ENCODE results near the gene ZBTB17.
"Not testable (repeated sequence)": the region's sequence is repeated elsewhere in the genome, so short reads cannot be mapped to it uniquely, and the experiment has no call there.

Gene ZBTB17

DNA sequence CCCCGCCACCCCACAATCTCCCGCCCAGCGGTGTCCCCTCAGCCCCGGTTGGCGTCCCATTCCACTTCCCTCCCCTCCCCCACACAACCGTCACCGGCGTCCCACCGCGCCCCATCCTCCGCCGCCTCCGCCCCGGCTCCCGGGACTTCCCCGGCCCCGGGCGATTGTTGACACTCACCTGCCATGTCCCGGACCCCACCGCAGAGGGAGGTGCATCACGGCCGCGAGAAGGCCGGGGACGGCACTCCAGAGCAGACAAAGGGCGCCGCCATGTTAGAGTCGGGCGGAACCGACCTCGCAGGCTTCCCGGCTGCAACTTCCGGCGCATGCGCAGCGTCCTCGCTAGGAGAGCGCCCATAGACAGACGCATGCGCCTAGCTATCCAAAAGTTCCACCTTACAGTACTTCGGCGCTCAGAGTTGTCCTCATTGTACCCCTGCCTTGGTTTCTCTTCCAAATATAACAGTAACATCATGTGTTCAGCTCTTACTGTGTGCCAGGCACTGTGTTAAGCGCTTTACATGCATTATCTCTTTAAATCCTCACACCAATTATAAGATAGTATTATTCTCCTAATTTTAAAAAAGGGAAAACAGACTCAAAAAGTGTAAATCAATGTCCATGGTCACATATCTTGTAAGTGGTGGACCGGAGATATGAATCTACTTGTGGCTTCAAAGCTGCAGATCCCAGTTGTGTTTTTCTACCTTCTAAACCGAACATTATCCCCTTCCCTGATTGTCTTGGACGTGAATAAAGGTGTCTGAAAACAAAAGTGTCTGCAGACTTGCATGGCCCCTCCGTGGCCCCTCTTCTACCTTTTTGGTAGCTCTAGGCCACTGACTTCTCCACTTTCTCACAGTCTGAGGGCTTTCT lies at the start of gene ZBTB17:
Gene ZBTB17 (minus strand): TSS at position 297 of the 876 bp plus-strand sequence. CDS start 27,606 bp downstream, outside the sequence.
- DNase-seq: peak; percentile 96

DNA sequence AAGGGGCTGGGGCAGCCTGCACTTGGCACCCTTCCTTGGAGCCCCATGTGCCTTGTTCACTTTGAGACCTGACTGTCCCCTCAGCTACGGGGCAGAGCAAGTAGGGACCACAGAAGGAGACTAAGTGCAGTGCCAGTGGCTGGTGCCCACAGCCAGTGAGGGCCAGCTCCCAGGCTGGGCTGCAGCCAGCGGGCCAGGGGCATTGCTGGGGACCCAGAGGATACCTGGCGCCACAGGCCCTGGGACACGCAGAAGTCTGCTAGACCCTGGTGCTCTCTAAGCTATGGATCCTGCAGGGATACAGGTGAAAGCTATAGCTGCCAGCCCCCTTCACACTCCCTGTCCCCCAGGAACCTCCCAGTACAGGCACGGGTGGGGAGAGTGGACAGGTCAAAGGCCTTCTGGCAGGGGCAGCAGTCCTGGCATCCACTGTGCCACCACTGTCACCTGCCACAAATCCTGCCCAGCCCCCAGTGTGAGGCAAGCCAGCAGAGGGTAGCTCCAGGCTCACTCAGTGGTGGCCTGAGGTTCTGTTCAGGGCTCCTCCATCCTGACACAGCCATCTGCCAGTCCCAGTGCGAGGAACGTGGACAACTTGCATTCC lies 47.3 kb upstream of the ZBTB17 start:
- no peak for DNase-seq

DNA sequence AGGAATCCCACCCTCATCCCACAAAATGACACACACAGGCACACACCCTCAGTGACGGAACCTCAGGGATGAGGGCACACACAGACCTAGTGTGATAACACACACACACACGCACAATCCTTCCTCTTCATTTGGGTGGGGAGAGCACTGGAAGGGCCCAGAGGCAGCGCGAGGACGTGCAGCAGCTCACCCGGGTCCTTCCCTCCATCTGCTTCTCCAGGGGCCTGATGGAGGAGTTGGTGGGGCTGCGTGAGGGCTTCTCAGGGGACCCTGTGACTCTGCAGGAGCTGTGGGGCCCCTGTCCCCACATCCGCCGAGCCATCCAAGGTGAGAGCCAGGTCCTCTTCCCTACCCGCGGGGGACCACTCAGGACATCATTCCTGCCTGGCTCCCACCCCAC lies 46.5 kb upstream of the ZBTB17 start:
- DNase-seq: no peak

DNA sequence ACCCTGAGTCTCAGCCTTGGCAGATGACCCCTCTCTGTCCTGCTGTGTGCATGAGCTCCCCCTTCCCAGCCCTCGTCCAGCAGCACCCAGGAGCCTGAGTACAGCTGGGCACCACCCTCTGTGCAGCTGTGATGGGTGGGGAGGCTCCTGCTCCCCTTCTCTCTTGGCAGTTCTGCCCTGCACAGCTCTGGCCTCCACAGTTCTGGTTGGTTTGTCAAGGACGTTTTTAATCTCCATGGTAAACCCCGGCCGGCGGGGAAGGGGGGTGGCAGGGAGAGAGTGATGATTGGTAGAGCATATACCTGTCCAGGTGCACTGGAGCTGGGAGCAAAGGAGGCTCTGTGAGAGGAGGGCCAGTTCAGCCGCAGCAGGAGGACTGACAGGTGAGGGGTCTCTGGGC lies 45.8 kb upstream of the ZBTB17 start, which contains the start of gene CLCNKA:
Gene CLCNKA (plus strand): TSS at position 356 of the 400 bp plus-strand sequence. CDS start 584 bp downstream, outside the sequence.
- no peak for DNase-seq

DNA sequence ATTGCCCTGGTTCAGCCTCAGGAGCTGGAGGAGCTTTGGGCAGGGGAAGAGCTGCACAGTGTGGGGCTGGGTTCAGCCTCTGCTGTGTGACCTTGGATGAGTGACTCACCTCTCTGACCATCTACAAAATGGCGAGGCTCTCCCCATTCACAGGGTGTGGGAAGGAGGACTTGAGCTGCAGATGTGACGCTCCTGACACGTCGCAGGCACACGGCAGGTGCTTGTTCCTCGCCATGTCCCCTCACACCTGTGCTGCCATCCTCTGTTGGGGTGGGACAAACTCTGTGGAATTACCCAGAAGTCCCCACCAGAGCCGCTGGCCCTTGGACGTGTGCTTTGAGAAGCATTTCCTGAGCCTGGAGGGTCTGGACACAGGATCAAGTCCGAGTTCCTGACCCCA lies 45.0 kb upstream of the ZBTB17 start:
- not testable (repeated sequence) for DNase-seq

DNA sequence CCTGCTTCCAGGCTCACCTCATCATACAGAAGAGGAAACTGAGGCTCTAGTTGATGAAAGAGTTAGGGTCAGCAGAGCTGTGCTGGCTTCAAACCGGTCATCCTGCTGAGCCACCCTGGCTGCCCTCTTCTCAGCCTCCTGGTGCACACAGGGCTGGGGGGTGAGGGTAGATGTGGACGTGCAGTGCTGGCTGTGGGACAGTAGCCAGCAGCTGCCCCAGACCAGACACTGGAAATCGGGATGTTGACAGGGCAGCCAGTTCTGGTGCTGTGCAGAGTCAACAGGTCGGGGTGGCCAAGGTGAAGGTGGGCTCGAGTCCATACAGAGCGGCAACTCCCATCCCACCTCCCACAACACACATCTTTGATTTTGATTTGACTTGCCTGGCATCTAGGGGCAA lies 44.4 kb upstream of the ZBTB17 start:
- no peak for DNase-seq

DNA sequence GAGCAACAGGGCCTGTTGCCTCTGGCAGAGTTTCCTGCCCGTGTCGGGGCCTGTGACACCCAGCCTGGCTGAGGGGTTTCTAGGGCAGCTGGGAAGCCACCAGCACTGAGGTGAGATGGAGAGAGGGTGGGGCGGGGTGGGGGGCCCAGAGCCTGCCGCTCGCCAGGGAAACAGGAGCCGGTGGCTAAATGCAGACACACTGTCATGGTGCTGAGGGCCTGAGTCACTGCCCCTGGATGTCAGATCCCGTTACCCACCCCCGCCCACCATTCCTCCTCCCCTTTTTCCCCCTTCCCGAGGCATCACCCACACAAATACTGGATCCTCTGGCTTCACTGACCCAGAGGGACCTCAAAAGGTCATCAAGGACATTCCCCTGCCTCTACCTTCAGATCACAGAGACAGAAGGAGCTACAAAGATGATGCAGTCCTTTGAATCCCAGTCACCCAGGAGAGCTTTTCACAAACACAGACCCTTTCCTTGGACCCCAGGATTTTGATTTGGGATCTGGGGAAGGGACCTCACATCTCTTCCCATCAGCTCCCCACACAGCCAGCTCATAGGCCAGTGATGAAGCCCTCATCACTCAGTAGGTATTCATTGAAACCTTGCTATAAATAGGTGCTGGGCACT lies 43.9 kb upstream of the ZBTB17 start:
- no peak for DNase-seq

DNA sequence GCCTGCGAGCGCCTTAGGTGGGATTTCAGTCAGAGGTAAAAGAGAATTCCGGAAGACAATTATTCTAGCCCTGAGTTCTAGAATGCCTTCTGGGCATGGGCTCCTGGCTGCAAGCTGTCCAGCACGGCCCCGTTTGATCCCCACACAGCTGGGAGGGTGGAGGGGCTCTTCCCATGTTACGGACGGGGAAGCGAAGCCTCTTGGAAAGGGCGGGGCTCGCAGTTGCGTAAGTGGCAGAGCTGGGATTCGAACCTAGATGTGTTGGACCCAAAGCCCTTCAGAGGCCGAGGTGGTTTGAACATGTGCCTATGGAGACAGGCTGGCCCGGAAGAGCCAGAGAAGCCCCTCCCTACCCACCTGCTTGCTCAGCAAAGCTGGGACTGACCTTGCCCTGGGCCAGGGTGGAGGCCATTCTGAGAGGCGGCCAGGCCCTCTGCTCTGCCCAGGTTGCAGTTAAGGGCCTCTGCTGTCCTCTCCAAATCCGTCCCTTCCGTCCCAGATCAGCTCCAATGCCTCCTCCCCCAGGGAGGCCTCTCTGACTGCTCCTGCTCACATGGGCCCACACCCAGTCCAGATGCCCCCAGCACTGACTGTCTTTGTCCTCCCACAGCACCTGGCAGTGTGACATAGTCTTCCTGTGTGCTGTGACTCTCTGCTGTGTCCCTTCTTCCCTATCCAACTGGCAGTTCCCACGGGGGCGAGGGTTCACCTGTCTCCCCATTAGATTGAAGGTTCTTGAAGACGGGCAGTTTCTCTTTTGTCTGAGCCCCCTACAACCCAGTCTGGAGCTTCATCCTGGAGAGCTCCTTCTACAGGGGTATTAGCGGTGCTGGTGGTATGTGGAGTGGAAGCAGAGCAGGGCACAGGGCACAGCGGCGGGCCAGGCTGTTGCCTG lies 43.1 kb upstream of the ZBTB17 start:
- no peak for DNase-seq

DNA sequence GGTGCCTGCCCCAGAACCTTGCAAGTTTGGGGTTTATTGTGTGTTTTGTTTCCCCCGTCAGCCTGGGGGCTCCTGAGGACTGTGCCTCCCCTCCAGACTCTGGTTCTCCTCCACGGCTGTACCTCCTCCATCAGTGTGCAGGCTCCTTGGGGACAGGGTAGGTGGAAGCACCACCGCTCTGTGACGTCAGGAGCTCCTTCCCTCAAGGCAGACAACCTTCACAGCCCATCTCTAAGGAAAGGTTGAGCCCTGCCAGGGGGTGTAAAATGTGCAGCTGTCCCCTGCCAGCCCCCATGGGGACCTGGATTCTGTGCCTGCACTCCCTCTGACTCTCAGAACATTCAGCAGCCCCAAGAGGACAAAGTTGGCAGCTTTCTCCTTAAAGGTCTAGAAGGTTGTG lies 42.4 kb upstream of the ZBTB17 start:
- no peak for DNase-seq

DNA sequence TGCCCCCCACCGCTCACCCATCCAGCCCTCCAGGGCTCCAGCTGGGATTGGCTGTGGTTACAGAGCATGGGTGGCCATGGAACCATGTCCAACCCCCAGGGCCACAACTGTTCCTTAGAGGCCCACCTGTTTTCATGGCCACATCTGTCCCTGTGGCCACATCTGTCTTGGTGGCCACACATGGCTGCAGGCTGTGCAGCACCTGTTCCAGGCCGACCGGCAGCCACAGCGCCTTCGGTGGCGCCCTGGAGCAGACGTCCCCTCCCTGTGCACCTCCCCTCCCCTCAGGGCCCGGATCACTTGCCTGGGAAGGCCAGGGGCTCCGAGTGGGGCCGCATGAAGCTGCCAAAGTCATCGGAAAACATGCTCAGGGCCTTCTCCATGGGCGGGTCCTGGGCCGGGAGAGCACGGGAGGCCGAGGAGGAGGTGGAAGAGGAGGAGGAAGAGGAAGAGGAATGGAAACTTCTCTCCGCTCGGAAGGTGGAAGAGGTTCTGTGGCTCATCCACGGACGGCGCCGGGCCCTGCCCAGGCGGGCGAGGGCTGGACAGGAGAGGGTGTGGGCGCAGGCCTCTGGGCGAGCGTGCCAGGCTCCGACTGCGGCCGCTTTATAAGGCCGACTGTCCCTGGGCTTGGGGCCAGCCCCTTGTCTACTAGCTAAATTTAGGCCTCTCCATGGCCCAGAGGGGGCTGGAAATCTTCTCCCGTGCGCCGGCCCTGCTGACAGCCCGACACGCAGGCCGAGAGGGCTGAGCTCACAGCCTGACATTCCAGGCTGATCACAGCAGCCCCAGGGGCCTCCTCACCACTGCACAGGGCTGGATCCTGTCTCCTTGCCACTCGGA lies 41.8 kb upstream of the ZBTB17 start, which contains the start of gene HSPB7:
Gene HSPB7 (minus strand): TSS at position 583 of the 843 bp plus-strand sequence. CDS start 80 bp downstream, at position 503.
- DNase-seq: no peak

DNA sequence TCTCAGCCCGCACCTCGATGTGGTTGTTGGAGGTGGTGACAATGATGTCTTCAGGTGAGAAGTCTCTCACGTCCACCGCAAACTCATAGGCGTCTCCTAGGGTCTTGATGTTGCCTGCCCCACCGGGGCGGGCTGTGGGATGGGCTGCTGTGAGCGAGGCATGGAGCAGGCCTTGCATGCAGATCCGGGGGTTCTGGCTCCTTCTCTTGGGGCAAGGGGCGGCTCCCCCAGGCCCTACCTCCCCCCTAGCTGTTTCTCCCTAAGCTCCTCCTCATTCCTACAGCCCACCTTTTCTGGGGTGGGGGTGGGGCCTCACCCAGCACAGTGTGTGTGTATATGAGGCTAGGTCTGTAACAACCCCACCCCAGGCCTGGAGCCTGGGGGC lies 41.2 kb upstream of the ZBTB17 start:
- DNase-seq: no peak

DNA sequence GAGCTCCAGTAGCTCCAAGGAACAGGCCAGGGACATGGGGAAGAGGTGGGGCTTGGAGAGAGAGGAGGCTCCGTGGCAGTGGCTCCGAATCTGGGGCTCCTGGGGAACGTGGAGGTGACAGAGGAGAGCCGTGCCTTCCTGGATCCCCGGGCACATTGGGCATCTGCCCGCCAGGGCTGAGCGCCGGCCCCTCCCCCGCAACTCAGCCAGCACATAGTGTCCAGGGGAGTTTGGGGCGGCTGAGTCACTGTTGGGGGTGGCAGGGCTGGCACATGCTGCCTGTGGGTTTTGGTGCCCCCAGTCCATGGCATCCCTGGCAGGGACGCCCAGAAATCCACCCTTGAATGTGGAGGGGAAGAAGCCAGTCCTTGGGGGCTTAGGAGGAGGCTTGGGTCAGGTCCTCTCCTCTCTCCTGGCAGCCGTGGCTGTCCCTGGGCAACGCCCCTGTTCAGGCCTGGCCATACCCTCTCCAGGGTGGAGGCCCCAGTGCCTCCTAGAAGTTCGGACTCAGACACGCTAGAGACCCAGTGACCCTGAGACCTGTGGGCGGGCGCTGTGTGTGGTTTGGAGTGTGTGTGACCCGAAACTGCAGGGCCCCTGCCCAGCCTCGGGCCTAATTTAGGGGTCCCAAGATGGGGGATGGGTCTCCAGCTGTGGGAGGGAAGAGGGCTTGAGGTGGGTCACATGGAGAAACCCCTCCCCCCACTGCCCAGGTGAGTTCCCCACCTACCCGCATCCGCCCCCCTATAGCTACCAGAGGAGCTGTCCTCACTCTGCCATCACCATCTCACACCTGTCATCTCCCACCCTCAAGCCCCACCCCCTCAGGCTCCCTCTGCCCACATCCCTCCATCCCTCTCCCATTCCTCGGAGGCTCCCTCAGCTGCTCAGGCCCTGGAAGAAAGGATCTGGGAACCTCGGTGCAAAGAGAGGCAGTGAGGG lies 40.3 kb upstream of the ZBTB17 start:
- DNase-seq: no peak

DNA sequence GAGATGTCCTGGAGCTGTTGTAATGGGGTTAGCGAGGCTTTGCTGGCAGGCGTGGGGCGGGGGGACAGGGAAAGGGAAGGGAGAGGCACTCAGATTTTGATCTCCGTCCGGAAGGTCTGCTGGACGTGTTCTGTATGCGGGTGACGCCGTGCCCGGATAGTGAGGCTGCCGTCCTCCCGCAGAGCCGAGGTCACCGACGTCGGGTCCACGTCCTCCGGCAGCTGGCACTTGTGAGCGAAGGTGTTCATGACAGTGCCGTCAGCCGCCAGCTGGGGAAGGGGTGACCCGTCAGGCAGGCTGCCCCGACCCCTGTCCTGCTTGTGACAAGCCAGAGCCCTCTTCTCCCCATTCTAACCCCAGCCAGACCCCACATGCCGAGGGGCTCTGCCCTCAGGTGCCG lies 39.6 kb upstream of the ZBTB17 start:
- no peak for DNase-seq

DNA sequence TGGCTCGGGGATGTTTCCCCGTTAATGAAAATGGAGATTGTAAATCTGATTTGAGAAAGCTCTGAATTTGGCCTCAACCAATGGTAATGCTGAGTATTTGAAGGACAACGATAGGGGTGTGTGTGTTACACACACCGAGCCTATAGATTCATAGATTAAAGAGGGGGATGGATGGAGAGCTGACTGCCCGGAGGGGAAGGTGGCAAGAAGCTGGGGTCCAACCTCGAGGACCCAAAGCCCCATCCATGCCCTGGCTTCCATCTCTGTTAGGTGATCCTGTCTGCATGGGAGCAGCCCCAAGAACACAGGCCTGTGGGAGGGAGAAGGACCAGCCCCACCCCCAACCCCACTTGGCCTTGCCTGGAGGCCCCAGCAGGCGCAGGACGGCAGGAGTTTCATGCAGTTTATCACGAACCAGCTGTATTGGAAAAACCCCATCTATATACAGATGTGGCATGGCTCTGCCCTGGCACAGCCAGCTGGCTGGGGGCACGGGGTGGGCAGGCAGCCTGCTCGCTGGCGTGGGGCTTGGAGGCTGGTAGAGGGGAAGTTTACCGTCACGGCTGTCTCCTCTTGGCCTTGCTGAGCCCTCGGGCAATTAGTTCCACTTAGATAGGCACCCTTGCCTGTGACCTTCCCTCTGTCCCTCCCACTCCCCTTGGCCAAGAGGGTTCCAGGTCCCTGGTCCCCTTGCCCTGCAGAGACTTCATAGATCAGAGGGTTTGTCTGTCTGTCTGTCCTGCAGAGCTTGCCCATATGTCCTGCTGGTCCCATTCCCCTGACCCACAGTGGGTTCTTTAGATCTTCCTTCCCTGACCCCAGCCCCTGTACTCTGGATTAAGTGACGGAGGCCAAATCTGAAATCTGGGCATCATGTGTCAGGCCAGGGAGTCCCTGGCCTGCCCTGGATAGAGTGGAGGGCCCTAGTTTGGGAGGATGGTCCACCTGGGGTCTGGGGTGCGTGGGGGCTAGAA lies 38.9 kb upstream of the ZBTB17 start:
- no peak for DNase-seq

DNA sequence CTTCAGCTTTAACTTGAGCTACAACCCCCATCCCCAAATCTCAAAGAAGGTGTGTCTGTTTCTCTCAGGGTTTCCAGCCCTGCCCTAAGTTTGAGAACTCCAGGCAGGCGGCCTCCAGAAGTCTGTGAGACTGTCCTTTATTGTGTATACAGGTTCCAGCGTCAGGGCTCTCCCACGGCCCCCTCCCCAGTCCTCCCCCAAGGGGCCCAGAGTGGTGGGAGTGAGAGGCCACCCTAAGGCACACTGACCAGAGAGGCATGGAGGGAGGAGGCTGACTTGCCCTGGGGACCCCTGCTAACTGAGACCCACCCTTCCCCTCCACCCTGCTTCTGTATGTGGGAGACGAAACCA lies 38.0 kb upstream of the ZBTB17 start:
- no peak for DNase-seq

DNA sequence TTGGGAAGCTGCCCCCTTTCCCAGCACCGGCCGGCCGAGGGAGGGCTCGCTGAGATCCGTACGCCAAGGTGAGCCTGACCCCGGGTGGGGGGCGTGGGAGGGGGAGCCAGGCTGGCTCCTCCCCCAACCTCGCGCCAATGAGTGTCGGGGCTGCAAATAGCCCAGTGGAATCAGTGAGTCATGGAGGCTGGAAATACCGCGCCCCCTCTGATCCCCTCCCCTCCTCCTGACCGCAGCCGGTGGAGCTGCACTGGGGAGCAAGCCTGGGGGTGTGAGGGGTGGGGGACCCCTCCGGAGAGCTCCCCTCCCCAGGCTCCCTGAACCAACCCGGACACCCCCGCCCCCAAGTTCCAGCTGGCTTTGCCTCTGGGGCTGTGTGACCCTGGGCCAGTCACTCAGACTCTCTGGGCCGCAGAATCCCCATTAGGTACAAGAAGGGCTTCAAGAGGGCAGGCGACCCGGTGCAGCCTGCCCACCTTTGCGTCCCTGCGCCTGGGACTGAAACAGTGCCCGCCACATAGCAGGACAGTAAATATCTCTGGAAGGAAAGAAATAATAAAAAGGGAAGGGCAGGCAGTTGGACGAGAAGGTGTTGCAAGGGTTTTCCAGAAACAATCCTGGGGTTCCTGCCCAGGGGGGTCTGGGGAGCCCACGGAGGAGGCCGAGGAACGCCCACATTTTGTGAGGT lies 37.5 kb upstream of the ZBTB17 start:
- DNase-seq: peak; percentile 56

DNA sequence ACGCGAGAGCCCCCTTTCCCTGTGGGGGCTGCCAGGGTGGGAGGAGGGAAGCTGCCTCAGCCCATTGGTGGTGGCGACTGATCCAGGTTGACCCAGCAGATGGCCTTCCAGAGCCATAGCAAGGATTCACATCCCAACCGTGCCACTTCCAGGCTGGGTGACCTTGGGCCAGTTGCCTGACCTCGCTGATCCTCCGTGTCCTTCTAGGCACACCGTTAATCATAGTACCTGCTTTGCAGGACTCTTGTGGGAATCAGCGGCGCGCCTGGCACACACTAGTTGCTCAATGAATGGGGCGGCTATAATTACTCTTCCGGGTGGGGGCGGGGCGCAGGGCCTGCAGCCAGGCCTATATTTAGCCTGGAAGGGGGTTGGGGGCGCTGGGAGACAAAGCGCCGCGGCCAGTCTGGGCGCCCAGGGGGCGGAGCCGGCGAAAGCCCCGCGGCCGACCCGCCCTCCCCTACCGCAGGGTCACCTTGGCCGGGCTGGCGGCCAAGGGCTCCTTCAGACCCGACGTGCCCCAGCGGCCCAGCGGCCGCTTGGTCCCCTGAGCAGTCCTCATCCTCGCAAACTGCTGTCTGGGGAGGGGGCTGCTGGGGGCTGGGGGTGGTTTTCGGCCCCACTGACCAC lies 36.8 kb upstream of the ZBTB17 start:
- DNase-seq: peak; percentile 39

DNA sequence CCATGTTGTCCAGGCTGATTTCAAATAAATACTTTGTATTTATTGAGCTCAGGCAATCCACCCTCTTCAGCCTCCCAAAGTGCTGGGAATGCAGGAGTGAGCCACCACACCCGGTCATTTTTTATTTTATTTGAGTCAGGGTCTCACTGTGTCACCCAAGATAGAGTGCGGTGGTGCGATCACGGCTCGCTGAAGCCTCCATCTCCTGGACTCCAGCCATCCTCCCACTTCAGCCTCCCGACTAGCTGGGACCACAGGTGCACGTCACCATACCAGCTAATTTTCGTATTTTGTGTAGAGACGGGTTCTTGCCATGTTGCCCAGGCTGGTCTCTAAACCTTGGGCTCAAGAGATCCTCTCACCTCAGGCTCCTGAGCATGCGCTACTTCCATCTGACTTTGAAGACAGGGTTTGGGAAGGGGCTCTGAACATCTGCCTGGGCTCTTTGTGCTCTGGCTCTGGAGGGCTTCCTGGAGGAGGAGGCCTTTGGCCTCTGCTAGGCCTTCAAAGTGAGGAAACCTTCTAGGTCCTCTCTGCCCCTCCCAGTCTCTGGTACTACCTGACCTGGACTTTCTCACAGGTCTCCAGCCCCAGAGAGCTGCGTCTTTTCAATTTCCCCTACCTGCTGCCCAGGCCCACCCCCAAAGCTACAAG lies 36.2 kb upstream of the ZBTB17 start:
- no peak for DNase-seq

Data from stimulated activated CD4-positive, alpha-beta T cell treated with anti-CD3 and anti-CD28 coated beads, Interleukin-1b, Interleukin-23, amount 100 ng/mL, for 48 hours (primary cell).